ENCODE results near the gene ODAD2.

- TF ChIP-seq, protein P1, sequence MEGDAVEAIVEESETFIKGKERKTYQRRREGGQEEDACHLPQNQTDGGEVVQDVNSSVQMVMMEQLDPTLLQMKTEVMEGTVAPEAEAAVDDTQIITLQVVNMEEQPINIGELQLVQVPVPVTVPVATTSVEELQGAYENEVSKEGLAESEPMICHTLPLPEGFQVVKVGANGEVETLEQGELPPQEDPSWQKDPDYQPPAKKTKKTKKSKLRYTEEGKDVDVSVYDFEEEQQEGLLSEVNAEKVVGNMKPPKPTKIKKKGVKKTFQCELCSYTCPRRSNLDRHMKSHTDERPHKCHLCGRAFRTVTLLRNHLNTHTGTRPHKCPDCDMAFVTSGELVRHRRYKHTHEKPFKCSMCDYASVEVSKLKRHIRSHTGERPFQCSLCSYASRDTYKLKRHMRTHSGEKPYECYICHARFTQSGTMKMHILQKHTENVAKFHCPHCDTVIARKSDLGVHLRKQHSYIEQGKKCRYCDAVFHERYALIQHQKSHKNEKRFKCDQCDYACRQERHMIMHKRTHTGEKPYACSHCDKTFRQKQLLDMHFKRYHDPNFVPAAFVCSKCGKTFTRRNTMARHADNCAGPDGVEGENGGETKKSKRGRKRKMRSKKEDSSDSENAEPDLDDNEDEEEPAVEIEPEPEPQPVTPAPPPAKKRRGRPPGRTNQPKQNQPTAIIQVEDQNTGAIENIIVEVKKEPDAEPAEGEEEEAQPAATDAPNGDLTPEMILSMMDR (IDR thresholded peaks at IDR 0.05), result no peak
- no peak for TF ChIP-seq POLR2A (IDR thresholded peaks at IDR 0.05)
- TF ChIP-seq EP300 (IDR thresholded peaks at IDR 0.05; ENCODE audit: low read depth), result no peak
Measured at GRCh38 chr10:27995311-27995710, 3.6 kb downstream of the ODAD2 start.

Data from transverse colon (tissue), 3 donors.